Kidney epithelial cell (primary cell): ENCODE measurements around the gene IL1RAPL1. TPM values are rescaled to one million over a fixed set of nuclear protein-coding genes. Genes with fewer than 3 reads are reported as not detected.

Source experiments
- DNase-seq: peaks from one replicate; pipeline ENCODE4 v3.0.0-alpha.2; 2010; ENCODE audit warnings: low read depth
- H3K27me3 ChIP-seq: 2 replicates; pipeline ENCODE4 v1.6.0; 2011; ENCODE audit warnings: low read length; ENCODE audit not compliant: control insufficient read depth, insufficient read depth
- H3K36me3 ChIP-seq: 2 replicates; pipeline ENCODE4 v1.5.1; 2011; ENCODE audit warnings: low read length; ENCODE audit not compliant: control insufficient read depth, insufficient read depth
- H3K4me3 ChIP-seq: 2 replicates; pipeline ENCODE4 v1.5.1; 2011; ENCODE audit warnings: low read depth, mild to moderate bottlenecking, control low read depth, low read length
- CTCF ChIP-seq: IDR thresholded peaks from 2 replicates; pipeline ENCODE4 v1.5.1; 2011; ENCODE audit warnings: mild to moderate bottlenecking, moderate library complexity, low read length, control low read depth, inconsistent platforms; ENCODE audit not compliant: insufficient read depth, poor library complexity, severe bottlenecking
- total RNA-seq: library from RNA; depleted of rRNA; stranded (reverse); fragments of >200 nt; gene quantifications from 2 replicates; pipeline ENCODE4 v1.2.3, GENCODE V29; 2015

Gene IL1RAPL1
- total RNA-seq, 1 donor from 2014 or later, result not detected

DNA sequence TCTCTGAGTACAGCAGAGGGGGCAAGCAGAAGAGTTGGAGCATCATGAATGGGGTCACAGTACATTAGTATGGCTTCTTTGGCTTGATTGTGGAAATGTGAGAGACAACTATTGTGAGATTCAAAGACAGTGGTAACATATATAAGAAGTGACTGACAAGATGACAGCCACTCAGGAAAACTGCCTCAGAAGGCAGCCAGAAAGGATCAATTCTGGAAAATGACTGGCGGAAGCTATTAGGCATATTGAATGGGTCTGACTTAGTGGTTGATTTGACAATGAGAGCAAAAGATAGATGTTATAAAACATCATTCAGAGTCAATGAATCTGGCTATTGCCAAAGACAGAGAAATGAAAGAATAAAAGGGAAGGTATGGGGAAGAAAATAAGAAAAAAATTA, 1282.6 kb downstream of the IL1RAPL1 start:
- no peak for DNase-seq
- Histone ChIP-seq H3K27me3 (no peaks in the 10 kb centered on the region), H3K4me3 (no peak overlapping the region), H3K36me3 (no peaks in the 10 kb centered on the region)
- no peak for TF ChIP-seq CTCF

DNA sequence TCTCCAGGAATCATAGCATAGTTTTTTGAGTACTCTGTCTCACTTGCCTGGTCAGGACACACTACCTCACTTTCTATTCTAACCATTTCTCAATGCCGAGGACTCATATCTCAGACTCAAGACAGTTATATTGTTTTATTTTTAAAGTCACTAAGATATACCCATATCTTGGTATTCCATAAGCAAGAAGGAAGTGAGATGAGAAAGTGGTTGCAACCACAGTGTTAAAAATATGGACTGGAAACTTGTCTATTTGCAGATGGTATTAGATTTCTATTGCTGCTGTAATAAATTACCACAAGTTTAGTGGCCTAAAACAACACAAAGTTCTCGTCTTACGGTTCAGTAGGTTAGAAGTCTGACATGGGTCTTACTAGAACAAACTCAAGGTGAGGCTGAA, 1283.4 kb downstream of the IL1RAPL1 start:
- TF ChIP-seq CTCF, result no peak

GRCh38 chrX:29872831-29873230, 1285.6 kb downstream of the IL1RAPL1 start:
- no peaks in the 10 kb centered on the region for H3K27me3 ChIP-seq
- DNase-seq, result no peak
- TF ChIP-seq CTCF, result no peak
- H3K4me3 ChIP-seq, result no peak overlapping the region
- H3K36me3 ChIP-seq, result no peaks in the 10 kb centered on the region

More for the DNA sequence above, 1283.4 kb downstream of the IL1RAPL1 start:
- DNase-seq, result no peak
- H3K27me3 ChIP-seq, result no peaks in the 10 kb centered on the region
- no peaks in the 10 kb centered on the region for H3K36me3 ChIP-seq
- no peak overlapping the region for H3K4me3 ChIP-seq

- no peak for TF ChIP-seq CTCF
- no peak for DNase-seq
- Histone ChIP-seq H3K36me3 (no peaks in the 10 kb centered on the region), H3K4me3 (no peak overlapping the region), H3K27me3 (no peaks in the 10 kb centered on the region)
These were observed 1289.5 kb downstream of the IL1RAPL1 start for GRCh38 chrX:29876733-29877132.

DNA sequence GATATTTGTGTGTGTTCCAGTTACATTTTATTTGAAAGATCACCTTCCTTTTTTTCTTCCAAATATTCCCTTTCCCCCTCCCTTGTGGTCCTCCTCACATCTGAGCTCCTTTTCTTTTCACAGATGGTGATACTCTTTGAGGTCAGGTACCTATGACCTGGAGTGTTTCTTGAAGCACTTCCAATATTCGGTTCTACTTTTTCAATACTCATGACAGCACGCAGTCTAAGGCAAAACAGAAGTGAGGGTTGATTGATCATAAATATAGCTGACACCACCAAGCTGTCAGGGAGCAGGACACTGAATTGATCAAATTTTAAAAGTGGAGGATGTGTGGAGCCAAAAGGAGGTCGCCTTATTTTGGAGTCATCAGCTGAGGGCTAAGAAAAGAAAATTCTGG, 1293.7 kb downstream of the IL1RAPL1 start:
- Histone ChIP-seq H3K4me3 (no peak overlapping the region), H3K27me3 (no peaks in the 10 kb centered on the region), H3K36me3 (no peaks in the 10 kb centered on the region)
- no peak for TF ChIP-seq CTCF
- no peak for DNase-seq

DNA sequence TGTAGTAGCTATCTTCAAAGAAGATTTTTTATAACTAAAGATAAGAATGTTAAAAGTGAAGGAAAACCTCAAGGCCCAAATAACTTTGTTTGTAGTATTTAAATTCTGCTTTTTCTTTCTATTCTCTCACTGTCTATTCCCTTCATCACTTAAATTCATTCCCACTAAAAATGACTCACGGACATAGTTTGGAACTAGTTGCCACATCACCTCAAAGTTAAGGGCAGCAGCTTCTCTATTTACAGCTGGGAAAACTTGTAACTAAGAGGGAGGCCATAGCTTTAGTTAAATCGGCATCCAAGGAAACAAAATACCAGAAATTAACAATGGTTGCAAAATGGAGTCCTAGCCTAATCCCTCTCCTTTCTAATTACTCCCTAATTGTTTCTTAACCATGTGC, 1302.8 kb downstream of the IL1RAPL1 start:
- H3K36me3 ChIP-seq, result no peaks in the 10 kb centered on the region
- H3K4me3 ChIP-seq, result no peak overlapping the region
- H3K27me3 ChIP-seq, result no peaks in the 10 kb centered on the region
- no peak for TF ChIP-seq CTCF
- no peak for DNase-seq
